Fibroblast of skin of left quadriceps (primary cell): ENCODE measurements around the gene NEURL4.
A peak's percentile ranks its signal among the peaks of the same experiment; 100 is the strongest.

Experiments
- DNase-seq, 2 experiments: peaks; one replicate each; pipeline ENCODE4 v3.0.0-alpha.2; 2013; ENCODE audit warnings: low read depth in 2 of 2

NEURL4 gene

GRCh38 chr17:7323731-7324437, 5.3 kb downstream of the NEURL4 start:
- DNase-seq: no peak

- no peak for DNase-seq
Observed at GRCh38 chr17:7322520-7323194, 6.5 kb downstream of the NEURL4 start.

- no peak for DNase-seq
Observed at GRCh38 chr17:7321466-7321865, 7.7 kb downstream of the NEURL4 start.

- DNase-seq: no peak
Observed at GRCh38 chr17:7318121-7318860, 10.8 kb downstream of the NEURL4 start.

DNA sequence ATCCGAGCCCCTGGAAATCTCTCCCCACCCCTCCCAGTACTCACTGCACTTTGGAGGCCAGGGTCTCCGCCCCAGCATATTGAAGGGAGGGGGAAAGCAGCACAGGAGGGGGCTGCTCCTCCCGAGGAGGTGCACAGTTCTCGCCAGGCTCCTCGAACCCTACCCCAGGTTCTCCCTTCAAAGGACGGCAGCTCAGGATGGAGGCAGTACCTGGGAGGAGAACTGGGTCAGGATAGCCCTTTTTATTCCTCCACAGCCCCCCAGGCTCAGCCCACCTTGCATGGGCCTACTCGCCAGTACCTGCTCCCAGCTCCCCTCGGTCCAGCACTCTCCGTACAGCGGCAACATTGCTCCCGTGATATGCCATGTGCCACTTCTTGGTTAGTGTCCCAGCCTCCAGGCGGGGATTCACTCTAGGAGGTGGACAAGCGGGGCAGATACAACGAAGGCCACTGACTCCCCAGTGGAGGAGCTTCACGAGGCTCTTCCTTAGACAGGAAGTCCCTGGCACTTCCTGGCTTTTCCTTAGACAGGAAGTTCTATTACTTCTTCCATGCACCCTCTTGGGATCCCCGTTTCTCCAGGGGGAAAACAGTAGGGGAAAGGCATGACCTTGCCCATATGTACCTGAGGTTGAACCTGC, 11.9 kb downstream of the NEURL4 start:
- DNase-seq: no peak

DNA sequence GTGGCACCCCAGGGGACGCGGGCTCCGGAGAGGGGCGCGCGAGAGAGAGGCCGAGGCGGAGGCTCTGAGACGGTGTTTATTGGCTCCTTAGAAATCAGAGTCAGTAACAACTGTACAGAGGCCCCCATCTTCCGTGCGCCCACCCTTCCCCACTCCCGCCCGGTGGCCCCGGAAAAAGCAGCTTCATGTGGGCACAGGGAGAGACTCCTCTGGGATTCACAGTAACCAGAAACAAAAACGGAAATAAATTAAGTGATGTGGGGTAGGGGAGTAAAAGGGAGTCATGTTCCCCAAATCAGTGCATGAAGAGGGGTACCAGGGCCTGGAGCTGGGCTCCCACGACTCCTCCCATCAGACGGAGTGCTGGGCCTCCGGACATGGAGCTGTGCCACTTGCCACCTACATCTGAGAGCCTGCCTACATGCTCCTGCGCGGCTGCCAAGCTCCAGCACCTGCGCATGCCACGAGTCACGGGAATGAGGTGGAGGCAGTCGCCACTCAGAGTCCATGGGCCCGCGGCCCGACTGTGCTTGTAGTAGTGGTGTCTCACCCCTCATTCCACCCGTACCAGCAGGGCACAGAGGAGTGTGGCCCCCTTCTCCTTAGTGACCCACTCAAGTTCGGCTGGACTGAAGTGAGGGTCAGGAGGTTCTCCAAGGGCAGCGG, 13.4 kb downstream of the NEURL4 start:
- DNase-seq: no peak

- DNase-seq: peak; percentile 46 to 48
Observed at GRCh38 chr17:7314719-7315569, 14.2 kb downstream of the NEURL4 start, which contains the start of gene GPS2. GPS2 (minus strand) TSS chr17:7315360; CDS start chr17:7315052, 308 bp downstream.

DNA sequence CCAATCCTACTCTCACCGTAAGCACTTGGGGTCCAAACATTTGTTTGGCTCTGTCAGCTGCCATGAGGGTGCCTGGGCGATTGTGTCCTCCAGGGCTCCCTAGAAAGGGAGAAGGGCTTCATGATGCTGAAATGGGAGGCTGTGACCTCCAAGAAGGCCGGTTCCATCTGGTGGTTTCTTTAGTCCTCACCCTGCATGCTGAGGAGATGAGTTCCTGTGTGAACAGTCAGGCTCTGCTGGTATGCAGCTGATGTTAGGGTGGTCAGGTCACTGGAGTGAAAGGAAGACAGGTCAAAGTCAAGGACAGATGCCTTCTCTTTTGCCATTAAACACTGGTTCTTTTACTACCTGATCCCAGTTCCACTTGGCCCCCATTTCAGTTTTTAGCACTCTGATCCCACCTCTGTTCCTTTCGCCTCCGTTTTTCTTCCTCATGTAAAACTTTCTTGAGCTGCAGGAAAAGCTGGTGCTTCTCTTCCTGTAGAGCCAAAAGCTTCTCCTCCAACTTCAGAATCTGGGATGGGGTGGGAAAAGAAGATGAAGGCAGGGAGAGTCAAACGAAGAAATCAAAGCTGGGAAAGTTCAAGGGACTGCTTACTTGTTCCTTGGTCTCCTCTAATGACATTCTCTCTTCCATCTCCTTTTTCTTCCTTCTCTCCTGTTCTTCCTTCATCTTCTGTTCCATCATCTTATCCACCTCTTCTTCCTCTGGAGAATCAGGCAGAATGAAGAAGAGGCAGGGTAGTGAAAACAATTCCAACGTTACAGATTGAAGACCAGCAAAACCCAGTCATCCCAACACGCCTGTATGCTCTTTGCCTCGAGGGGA, 15.0 kb downstream of the NEURL4 start:
- DNase-seq: no peak

DNA sequence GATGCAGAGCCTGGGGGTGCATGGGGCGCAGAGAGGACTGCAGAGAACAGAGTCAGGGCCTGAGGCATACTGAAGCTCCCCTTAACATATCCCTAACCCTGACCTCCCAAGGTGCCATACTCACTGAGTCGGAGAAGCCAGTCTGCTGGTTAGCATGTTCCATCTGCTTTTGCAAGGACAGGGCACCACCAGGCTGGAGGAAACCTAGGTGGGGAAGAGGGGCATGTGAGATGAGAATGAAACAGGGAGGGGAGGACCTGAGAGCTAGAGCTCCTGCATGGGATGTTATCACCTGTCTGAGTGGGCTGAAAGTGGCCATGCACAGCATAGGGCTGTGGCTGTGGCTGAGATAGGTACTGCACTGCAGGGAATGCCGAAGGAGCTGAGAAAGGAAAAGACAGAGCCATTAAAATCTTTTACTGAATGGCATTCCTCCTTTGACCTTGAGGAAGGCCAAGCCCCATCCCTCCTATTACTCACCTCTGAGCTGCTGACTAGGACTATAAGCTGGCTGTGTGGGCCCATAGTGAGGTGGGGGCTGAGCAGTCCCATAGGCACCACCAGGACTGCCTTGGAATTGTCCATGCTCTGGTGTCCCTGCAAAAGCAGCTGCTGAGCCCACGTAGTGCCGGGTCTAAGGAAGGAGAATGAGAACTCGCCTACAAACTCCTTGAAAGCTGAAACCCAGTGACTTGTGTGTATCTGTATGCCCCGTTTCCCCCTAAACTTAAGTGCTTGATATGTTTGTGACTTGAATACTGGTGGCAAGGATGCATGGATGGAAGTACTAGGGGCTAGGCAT, 15.8 kb downstream of the NEURL4 start:
- no peak for DNase-seq

DNA sequence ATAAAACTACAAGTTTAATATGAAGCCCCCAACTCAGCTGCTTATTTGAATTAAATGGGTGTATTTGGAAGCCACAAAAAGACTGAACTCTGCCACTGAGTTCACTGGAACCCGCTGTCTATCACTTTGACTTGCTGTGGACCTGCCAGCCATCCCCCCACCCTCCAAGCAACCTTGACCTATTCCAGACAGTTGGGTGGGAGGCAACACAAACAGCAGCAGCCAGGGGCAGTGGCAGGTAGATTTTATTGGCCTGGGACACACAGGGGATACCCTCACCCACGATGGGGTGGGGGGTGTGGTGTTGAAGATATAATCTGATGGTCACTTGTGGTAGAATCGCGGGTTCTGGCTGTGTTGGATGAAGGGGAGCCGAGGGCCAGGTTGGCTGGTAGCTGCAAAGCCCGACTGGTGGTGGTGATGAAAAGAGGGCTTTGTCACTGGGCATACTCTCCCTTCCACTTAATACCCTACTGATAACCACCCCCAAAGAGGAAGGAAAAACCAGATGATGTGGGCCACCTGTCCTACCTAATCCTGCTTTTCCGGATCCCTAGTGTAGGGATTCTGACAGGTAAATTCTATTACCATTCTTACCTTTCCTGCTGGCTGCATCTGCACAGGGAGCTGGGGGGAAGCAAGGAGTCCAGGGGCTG, 16.6 kb downstream of the NEURL4 start:
- DNase-seq: no peak

GRCh38 chr17:7311110-7311705, 17.9 kb downstream of the NEURL4 start:
- DNase-seq: no peak

DNA sequence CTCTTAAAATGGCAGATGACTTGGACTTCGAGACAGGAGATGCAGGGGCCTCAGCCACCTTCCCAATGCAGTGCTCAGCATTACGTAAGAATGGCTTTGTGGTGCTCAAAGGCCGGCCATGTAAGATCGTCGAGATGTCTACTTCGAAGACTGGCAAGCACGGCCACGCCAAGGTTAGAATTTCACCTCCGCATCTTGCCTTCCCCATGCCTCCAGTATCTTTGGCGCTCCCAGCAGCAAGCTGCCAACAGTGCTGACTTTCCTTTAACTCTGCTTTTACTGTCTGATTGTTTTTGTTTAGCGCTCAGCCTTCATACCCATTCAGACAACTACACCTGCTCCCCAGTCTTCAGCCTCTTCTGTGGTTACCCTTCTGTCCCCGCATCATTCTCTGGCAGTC, 19.5 kb downstream of the NEURL4 start:
- DNase-seq: no peak

- peak; percentile 40 to 44 for DNase-seq
Observed at GRCh38 chr17:7308625-7309433, 20.3 kb downstream of the NEURL4 start.

- no peak for DNase-seq
Observed at GRCh38 chr17:7307686-7308624, 21.2 kb downstream of the NEURL4 start.

- DNase-seq: peak; percentile 100
Observed at GRCh38 chr17:7306911-7307685, 22.0 kb downstream of the NEURL4 start, which contains the start of gene EIF5A. EIF5A (plus strand) TSS chr17:7307628; CDS start chr17:7309636, 2,008 bp downstream.
